GM19328 (cell line): ENCODE measurements around the gene PDE6B.
"Not testable (repeated sequence)": the region's sequence is repeated elsewhere in the genome, so short reads cannot be mapped to it uniquely, and the experiment has no call there.

ENCODE experiments used
- ATAC-seq: cut with Tn5 transposase; IDR thresholded peaks from one replicate; pipeline ENCODE4 v1.9.1; 2021; ENCODE audit warnings: mild to moderate bottlenecking, moderate library complexity; ENCODE audit not compliant: unreplicated experiment

Gene PDE6B

GRCh38 chr4:624705-625590 is at the start of gene PDE6B:
PDE6B (plus strand) TSS chr4:625573; CDS start chr4:625627, 54 bp downstream.
- ATAC-seq, result no peak

- ATAC-seq, result no peak
Measured at GRCh38 chr4:576245-576821, 49.0 kb upstream of the PDE6B start, which contains the start of gene TMEM271. TMEM271 (minus strand) TSS chr4:576295; CDS start chr4:576062, 233 bp downstream.

- no peak for ATAC-seq
Measured at GRCh38 chr4:576991-577498, 48.3 kb upstream of the PDE6B start.

- ATAC-seq, result no peak
Measured at GRCh38 chr4:577499-578450, 47.6 kb upstream of the PDE6B start.

- no peak for ATAC-seq
Measured at GRCh38 chr4:578451-579443, 46.6 kb upstream of the PDE6B start.

- ATAC-seq, result no peak
Measured at GRCh38 chr4:579543-580175, 45.7 kb upstream of the PDE6B start.

- ATAC-seq, result no peak
Measured at GRCh38 chr4:581181-581580, 44.2 kb upstream of the PDE6B start.

- ATAC-seq, result no peak
Measured at GRCh38 chr4:581753-582361, 43.5 kb upstream of the PDE6B start.

GRCh38 chr4:583820-584219 is 41.6 kb upstream of the PDE6B start:
- no peak for ATAC-seq

GRCh38 chr4:587671-588350 is 37.6 kb upstream of the PDE6B start:
- ATAC-seq, result no peak

- no peak for ATAC-seq
Measured at GRCh38 chr4:588351-588849, 37.0 kb upstream of the PDE6B start.

- no peak for ATAC-seq
Measured at GRCh38 chr4:589219-589963, 36.0 kb upstream of the PDE6B start.

GRCh38 chr4:590313-590841 is 35.0 kb upstream of the PDE6B start:
- no peak for ATAC-seq

- ATAC-seq, result not testable (repeated sequence)
Measured at GRCh38 chr4:592178-592577, 33.2 kb upstream of the PDE6B start.

- no peak for ATAC-seq
Measured at GRCh38 chr4:592825-593520, 32.4 kb upstream of the PDE6B start.

- no peak for ATAC-seq
Measured at GRCh38 chr4:598925-599324, 26.4 kb upstream of the PDE6B start.

- no peak for ATAC-seq
Measured at GRCh38 chr4:600166-600565, 25.2 kb upstream of the PDE6B start.
